DND-41 (cell line): ENCODE results near the gene FRRS1L.

Experiments
- EZH2 ChIP-seq: IDR thresholded peaks from 3 replicates; pipeline ENCODE4 v1.6.1; 2012; ENCODE audit warnings: borderline replicate concordance, low read depth, mild to moderate bottlenecking, moderate library complexity, low read length, inconsistent platforms; ENCODE audit not compliant: severe bottlenecking
- TF ChIP-seq, protein P1 (sequence below): IDR thresholded peaks from 2 replicates; pipeline ENCODE4 v1.5.1; 2012; ENCODE audit warnings: borderline replicate concordance, low read length, moderate library complexity, mild to moderate bottlenecking; ENCODE audit not compliant: poor library complexity, severe bottlenecking; ENCODE audit errors: extremely low read depth

GRCh38 chr9:109083141-109083540 lies 83.9 kb downstream of the FRRS1L start:
- TF ChIP-seq, protein P1, sequence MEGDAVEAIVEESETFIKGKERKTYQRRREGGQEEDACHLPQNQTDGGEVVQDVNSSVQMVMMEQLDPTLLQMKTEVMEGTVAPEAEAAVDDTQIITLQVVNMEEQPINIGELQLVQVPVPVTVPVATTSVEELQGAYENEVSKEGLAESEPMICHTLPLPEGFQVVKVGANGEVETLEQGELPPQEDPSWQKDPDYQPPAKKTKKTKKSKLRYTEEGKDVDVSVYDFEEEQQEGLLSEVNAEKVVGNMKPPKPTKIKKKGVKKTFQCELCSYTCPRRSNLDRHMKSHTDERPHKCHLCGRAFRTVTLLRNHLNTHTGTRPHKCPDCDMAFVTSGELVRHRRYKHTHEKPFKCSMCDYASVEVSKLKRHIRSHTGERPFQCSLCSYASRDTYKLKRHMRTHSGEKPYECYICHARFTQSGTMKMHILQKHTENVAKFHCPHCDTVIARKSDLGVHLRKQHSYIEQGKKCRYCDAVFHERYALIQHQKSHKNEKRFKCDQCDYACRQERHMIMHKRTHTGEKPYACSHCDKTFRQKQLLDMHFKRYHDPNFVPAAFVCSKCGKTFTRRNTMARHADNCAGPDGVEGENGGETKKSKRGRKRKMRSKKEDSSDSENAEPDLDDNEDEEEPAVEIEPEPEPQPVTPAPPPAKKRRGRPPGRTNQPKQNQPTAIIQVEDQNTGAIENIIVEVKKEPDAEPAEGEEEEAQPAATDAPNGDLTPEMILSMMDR: no peak
- TF ChIP-seq EZH2: no peak
